AG09319 (cell line): ENCODE measurements around the gene PGF.

Source experiments
- DNase-seq: peaks from one replicate; pipeline ENCODE4 v3.0.0-alpha.2; 2010; ENCODE audit warnings: low read depth; ENCODE audit errors: extremely low read depth
- TF ChIP-seq, protein P1 (sequence below): IDR thresholded peaks from 2 replicates; pipeline ENCODE4 v1.5.1; 2011; ENCODE audit warnings: low read depth, mild to moderate bottlenecking, inconsistent platforms, low read length, moderate library complexity

Gene PGF

DNA sequence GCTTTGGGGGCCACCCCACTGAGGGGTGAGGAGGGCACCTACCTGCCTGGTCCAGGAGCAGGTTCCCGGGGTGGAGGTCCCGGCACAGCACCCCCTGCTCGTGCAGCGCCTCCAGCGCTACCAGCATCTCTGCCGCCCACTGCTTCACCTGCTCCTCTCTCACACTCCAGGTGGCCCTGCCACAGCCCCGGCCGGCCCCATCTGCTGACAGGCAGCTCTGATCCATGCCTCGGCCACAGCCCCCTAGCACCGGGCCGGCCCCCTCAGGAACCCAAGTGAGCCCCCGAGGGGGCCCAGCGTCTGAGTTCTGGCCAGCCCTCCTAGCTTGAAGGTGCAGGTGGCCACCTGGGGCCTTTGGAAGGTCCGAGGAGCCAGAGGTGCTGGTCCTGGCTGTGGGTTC lies 45.9 kb downstream of the PGF start:
- TF ChIP-seq, protein P1, sequence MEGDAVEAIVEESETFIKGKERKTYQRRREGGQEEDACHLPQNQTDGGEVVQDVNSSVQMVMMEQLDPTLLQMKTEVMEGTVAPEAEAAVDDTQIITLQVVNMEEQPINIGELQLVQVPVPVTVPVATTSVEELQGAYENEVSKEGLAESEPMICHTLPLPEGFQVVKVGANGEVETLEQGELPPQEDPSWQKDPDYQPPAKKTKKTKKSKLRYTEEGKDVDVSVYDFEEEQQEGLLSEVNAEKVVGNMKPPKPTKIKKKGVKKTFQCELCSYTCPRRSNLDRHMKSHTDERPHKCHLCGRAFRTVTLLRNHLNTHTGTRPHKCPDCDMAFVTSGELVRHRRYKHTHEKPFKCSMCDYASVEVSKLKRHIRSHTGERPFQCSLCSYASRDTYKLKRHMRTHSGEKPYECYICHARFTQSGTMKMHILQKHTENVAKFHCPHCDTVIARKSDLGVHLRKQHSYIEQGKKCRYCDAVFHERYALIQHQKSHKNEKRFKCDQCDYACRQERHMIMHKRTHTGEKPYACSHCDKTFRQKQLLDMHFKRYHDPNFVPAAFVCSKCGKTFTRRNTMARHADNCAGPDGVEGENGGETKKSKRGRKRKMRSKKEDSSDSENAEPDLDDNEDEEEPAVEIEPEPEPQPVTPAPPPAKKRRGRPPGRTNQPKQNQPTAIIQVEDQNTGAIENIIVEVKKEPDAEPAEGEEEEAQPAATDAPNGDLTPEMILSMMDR, result no peak
- no peak for DNase-seq

DNA sequence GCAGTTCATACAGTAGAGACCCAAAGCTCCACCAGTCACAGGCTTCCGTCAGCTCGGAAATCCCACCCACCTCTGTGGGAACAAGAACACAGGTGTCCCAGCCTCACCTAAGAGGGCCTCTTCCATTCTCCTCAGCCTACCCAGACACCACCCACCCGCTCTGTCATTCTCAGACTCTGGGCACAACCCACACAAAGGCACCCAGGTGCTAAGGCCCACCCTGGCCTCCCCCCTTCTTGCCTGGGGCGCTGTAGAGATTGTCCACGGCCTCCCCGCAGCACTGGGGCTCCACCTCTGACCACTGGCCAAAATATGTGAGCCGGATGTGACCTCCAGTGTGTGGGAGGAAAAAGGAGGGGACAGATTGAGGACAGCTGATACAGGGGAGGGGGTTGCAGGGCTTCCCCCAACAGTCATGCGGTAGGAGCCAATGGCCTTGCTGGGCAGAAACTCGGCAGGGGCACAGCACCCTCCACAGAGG lies 46.5 kb downstream of the PGF start:
- no peak for DNase-seq
- TF ChIP-seq, protein P1, result no peak

DNA sequence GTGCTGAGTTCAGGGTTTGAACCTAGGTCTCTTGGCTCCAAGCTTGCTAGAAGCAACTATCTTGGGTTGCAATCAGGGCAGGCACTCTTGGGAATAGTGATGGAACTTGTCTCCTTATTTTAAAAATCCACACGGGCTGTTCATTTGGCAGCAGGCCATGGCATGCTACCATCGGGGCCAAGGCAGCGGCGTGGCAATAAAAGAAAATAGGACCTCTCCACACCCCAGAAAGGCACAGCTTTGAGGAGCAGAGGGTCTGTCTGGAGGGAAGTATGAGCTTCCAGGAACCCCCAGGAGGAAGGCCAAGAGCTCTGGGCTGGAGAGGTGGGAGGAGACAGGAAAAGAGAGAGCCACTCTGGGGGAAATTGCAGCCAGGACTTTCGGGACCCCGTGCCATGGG lies 47.7 kb downstream of the PGF start:
- TF ChIP-seq, protein P1, result no peak
- DNase-seq, result no peak

DNA sequence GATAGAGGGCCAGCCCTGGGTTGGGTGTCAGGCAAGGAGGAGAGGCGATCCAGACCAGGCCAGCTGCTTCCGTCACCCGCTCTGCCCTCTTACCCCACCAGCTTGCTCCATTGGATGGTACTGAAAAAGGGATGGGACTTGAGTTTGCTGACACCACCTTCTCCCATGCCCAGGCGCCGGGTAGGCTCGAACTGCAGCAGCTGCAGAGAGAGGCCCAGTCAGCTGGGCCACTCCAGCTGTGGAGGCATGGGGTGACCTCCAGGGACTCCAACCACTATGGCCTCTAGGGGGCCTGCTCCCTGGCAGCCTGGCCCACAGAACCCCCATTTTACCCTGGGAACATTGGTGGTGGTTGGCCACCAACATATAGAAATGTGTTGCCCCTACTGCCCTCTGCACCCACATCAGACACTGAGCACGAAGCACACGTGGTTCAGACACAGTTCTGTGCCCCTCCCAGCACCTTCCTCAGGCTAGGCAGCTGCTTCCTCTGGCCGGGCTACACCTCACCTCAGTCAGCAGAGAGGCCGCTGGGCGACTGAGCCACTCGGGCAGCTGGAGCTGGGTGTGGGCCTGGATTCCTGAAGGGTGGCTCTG lies 48.4 kb downstream of the PGF start:
- no peak for DNase-seq

DNA sequence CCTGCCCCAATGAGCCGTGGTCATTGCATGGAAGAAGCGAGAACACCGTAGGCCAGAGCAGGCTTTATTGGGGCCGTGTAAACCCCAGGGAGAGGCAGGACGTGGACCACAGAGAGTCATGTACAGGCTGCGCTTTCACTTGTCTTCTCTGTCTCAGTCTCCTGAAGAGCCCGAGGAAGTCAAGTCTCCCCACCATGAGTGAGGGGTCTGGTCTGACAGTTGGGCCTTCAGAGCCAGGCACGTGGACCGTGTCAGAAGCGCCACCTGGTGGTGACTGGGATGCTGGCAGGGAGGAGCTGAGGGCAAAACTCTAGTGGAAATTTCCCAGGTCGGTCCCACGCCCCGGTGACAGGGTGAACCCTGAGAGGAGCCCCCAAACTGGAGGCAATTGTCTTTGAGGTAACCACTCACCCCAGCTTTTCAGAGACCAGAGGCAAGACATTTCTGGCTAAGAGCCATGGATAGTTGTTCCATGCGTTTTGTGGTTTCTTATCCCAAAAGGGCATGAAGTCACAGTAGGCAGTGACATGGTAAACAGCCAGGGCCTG lies 49.7 kb downstream of the PGF start:
- DNase-seq, result no peak
- TF ChIP-seq, protein P1, result peak; percentile 97

More for the DNA sequence above, 48.4 kb downstream of the PGF start:
- TF ChIP-seq, protein P1, result peak; percentile 24

DNA sequence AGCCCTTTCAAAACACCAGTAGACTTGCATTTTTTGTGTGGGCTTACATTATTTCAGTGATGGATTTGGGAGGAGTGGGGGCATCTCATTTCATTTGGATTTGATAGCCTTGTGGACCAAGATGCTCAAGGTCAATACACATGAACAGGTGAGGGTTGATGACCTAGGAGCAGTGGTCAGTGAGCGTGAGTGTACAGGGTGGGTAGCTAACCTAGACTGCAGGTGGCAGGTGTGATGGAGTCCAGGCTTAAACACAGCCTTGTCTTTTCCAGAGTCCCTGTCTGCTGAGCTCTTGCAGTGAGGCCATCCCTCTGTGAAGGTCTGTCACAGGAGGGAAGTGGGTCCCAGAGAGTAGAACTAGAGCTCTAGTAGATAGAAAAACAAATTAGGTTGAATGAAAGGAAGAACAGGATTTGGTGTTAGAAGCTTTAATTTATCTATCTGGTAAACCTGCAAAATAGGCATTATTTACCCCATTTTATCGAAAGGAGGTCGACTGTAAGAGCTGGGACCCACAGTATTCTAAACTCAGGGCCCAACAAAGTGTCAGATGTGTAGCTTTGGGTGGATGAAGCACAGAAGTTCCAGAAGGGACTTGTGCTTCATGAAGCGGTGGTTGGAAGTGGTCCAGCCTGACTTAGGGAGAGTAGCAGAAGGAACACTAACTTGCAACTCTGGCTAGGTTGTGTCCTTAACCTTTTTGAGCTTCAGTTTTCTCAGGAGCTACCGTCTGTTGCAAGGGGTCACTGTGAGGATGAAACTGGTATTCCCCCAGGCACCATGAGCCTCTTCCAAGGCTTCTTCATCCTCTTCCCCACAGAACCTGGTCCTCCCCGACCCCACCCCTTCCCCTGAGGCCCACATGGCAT lies 50.5 kb downstream of the PGF start:
- TF ChIP-seq, protein P1, result no peak
- DNase-seq, result no peak
